ENCODE measurements around the gene JPH2. TPM values are rescaled to one million over a fixed set of nuclear protein-coding genes. Genes with fewer than 3 reads are reported as not detected.
"Not testable (repeated sequence)": the region's sequence is repeated elsewhere in the genome, so short reads cannot be mapped to it uniquely, and the experiment has no call there.

JPH2 gene
- total RNA-seq, 1 donor from 2014 or later = 151 TPM

DNA sequence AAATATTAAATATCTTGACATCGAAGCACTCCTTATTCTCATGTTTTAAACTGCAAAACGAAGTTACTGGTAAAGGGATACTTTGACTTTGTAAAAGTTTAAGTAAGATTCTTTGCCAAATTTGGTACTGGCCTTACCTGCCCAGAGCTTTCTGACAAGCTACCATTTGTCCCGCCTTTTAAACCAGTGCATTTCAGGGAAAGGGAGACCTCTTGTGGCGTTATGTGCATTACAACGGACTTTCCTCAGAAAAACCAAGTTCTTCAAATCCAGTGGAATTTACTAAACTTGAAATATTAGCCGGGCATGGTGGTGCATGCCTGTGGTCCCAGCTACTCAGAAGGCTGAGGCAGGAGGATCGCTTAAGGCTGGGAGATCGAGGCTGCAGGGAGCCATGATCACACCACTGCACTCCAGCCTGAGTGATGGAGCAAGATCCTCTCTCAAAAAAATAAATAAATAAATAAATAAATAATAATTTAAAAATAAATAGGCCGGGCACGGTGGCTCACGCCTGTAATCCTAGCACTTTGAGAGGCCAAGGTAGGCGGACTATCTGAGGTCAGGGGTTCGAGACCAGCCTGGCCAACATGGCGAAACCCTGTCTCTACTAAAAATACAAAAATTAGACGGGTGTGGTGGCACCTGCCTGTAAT is 3.3 kb upstream of the JPH2 start:
- TF ChIP-seq, protein P1, sequence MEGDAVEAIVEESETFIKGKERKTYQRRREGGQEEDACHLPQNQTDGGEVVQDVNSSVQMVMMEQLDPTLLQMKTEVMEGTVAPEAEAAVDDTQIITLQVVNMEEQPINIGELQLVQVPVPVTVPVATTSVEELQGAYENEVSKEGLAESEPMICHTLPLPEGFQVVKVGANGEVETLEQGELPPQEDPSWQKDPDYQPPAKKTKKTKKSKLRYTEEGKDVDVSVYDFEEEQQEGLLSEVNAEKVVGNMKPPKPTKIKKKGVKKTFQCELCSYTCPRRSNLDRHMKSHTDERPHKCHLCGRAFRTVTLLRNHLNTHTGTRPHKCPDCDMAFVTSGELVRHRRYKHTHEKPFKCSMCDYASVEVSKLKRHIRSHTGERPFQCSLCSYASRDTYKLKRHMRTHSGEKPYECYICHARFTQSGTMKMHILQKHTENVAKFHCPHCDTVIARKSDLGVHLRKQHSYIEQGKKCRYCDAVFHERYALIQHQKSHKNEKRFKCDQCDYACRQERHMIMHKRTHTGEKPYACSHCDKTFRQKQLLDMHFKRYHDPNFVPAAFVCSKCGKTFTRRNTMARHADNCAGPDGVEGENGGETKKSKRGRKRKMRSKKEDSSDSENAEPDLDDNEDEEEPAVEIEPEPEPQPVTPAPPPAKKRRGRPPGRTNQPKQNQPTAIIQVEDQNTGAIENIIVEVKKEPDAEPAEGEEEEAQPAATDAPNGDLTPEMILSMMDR (IDR thresholded peaks at IDR 0.05; ENCODE audit: borderline replicate concordance) = peak; percentile 81
- intact Hi-C loops (cut with micrococcal nuclease); H3K36me3 ChIP-seq; H3K27me3 ChIP-seq (ENCODE audit: low read depth); H3K4me3 ChIP-seq; H3K9me3 ChIP-seq (replicated peaks); DNase-seq: not testable (repeated sequence)
- Histone ChIP-seq H3K27ac (replicated peaks) (peak overlapping the region; percentile 94), H3K4me1 (peaks cover 44% of the 10 kb centered on the region)

DNA sequence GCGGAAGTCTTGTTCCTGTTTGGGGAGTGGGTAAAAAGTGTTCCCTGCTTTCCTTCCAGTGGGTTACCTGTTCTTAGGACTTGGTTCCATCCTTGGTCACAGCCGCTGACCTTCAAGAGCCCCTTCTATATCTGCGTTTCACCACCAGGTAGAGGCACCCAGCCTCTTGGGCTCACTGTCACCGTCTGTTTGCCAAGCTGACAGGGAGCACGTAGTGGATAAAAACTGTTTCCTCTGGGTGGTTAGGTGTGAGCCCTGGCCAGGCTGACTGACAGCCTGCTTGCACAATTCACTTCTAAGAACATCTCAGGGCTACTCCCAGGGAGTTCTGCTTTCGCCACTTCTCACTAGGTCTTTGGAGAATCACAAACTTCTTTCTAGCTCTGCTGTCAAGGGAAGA is 1.8 kb upstream of the JPH2 start:
- peak overlapping the region; percentile 72 for H3K4me3 ChIP-seq
- no peak for DNase-seq
- intact Hi-C loops (cut with micrococcal nuclease) = loop anchor here (5.0 kb wide), 1 partner anchor 71 kb away; no protein-coding TSS in a partner anchor

DNA sequence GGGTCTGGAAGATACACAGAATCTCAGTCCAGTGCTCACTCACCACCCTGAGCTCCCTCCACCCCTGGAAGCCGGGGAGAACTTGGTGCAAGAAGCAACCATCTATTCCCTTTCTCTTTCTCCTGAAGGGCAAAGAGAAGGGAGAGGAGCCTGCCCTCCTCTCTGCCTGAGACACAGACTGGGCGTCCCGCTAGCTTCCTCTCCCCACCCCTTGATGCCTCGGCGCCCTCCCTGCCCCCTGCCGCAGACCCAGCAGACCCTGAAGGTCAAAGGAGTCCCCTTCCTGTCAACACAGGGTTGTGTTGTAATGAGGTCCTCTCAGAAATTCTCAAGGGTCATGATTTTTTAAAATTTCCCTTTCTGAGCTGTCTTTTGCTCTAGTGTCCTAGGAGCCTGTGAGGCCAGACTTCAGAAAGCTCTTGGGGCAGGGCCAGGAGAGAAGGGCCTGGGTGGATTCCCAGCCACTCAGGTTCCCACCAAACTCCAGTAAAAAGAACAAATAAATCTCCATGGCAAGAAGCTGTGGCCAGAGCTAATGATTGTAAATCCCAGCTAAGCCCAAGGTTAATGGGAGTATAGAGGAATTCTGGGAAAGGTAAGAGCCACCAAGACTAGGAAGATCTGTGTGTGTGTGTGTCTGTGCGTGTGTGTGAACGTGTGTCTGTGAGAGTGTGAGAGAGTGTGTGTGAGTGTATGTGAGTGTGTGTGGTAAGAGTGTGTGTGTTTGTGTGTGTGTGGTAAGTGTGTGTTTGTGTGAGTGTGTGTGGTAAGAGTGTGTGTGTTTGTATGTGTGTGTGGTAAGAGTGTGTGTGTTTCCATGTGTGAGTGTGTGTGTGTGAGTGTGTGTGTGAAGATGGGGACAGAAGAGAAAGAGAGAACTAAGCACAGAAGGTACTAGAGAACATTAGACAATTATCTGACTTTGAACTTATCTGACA is 1.1 kb upstream of the JPH2 start:
- DNase-seq = no peak
- Histone ChIP-seq H3K36me3 (no peaks in the 10 kb centered on the region), H3K27ac (replicated peaks) (peak overlapping the region; percentile 94), H3K27me3 (ENCODE audit: low read depth) (no peaks in the 10 kb centered on the region), H3K4me3 (peak overlapping the region; percentile 72), H3K9me3 (replicated peaks) (no peaks in the 10 kb centered on the region), H3K4me1 (peaks cover 46% of the 10 kb centered on the region)
- TF ChIP-seq, protein P1 (IDR thresholded peaks at IDR 0.05; ENCODE audit: borderline replicate concordance) = no peak
- intact Hi-C loops (cut with micrococcal nuclease) = loop anchor here (5.0 kb wide), 1 partner anchor 71 kb away; no protein-coding TSS in a partner anchor

More for the DNA sequence above, 1.8 kb upstream of the JPH2 start:
- peak overlapping the region; percentile 94 for H3K27ac ChIP-seq (replicated peaks)
- TF ChIP-seq, protein P1 (IDR thresholded peaks at IDR 0.05; ENCODE audit: borderline replicate concordance) = no peak
- peaks cover 44% of the 10 kb centered on the region for H3K4me1 ChIP-seq
- H3K27me3 ChIP-seq (ENCODE audit: low read depth) = no peaks in the 10 kb centered on the region
- H3K9me3 ChIP-seq (replicated peaks) = no peaks in the 10 kb centered on the region
- H3K36me3 ChIP-seq = no peaks in the 10 kb centered on the region

DNA sequence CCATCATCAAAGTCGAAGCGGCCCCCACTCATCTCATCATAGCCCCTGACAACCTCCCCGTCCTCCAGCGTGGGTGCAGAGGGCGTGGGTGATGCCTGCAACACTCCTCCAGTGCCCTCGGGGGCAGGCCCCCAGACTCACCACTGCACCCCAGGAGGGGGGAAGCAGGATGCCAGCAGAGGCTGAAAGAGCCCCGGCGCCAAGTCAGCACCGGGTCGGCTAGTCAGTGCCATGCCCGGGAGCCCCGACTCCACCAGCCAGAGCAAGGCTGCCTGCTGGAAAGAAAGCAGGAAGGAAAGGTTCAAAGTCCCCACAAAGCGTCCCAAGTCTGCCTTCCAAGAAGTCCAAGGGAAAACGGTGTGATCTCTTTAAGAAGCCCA is 324 bp downstream of the JPH2 start:
- intact Hi-C loops (cut with micrococcal nuclease) = loop anchor here (5.0 kb wide), 1 partner anchor 69 kb away; no protein-coding TSS in a partner anchor
- Histone ChIP-seq H3K27ac (replicated peaks) (peak overlapping the region; percentile 94), H3K27me3 (ENCODE audit: low read depth) (peaks cover 3% of the 10 kb centered on the region), H3K9me3 (replicated peaks) (no peaks in the 10 kb centered on the region), H3K36me3 (no peaks in the 10 kb centered on the region), H3K4me1 (peaks cover 58% of the 10 kb centered on the region), H3K4me3 (peak overlapping the region; percentile 72)
- DNase-seq = no peak
- TF ChIP-seq, protein P1 (IDR thresholded peaks at IDR 0.05; ENCODE audit: borderline replicate concordance) = no peak

DNA sequence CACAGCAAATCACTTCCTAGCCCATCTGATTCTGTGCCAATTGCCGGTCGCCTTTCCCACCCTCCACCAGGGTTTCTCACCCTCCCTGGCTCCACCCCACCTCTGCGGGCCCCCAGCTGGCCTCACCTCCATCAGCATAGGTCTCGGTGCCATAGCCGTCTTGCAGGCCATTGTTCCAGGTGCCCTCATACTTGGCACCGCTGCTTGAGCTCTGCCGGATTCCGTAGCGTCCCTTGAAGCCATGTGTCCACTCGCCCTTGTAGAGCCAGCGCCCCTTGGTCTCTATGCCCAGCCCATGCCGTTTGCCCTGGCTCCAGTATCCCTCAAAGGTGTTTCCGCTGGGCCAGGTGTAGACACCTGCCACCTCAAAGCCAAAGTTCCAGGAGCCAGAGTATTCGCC is 787 bp downstream of the JPH2 start:
- DNase-seq = no peak
- peaks cover 3% of the 10 kb centered on the region for H3K27me3 ChIP-seq (ENCODE audit: low read depth)

More for the DNA sequence above, 787 bp downstream of the JPH2 start:
- Histone ChIP-seq H3K27ac (replicated peaks) (peak overlapping the region; percentile 94), H3K9me3 (replicated peaks) (no peaks in the 10 kb centered on the region), H3K4me3 (peak overlapping the region; percentile 72), H3K36me3 (no peaks in the 10 kb centered on the region), H3K4me1 (peaks cover 62% of the 10 kb centered on the region)
- TF ChIP-seq, protein P1 (IDR thresholded peaks at IDR 0.05; ENCODE audit: borderline replicate concordance) = no peak
- intact Hi-C loops (cut with micrococcal nuclease) = loop anchor here (5.0 kb wide), 1 partner anchor 69 kb away; no protein-coding TSS in a partner anchor
